ENCODE results near the gene LNX1.

GRCh38 chr4:53500546-53500945 is 90.7 kb downstream of the LNX1 start:
- no peak for TF ChIP-seq RCOR1 (IDR thresholded peaks at IDR 0.05; ENCODE audit: low read depth, low read length)
- no peak for TF ChIP-seq CTCF (IDR thresholded peaks at IDR 0.05)
- no peak for TF ChIP-seq MYC (IDR thresholded peaks at IDR 0.05; ENCODE audit: borderline replicate concordance, low read length)
- TF ChIP-seq HMGXB4 (CRISPR knock-in tag; IDR thresholded peaks at IDR 0.05; ENCODE audit: borderline replicate concordance), result no peak
- no peak for TF ChIP-seq MAZ (IDR thresholded peaks at IDR 0.05; ENCODE audit: borderline replicate concordance, low read depth, low read length)
- no peak for TF ChIP-seq CEBPB (IDR thresholded peaks at IDR 0.05)
- TF ChIP-seq MAX (IDR thresholded peaks at IDR 0.05), result no peak
- no peak for TF ChIP-seq POLR2A (IDR thresholded peaks at IDR 0.05; ENCODE audit: low read length)
- TF ChIP-seq PBX3 (IDR thresholded peaks at IDR 0.05), result no peak
- no peak for TF ChIP-seq USF2 (IDR thresholded peaks at IDR 0.05)
- TF ChIP-seq FOSL2 (IDR thresholded peaks at IDR 0.05), result no peak
- TF ChIP-seq FOSL2 (CRISPR knock-in tag; IDR thresholded peaks at IDR 0.05), result no peak
